ENCODE measurements around the gene KLHL7.

KLHL7 gene

GRCh38 chr7:23105644-23106056 is at the start of gene KLHL7:
KLHL7 (plus strand) TSS chr7:23105785; CDS start chr7:23106027, 242 bp downstream.
- peak; percentile 92 to 94 for DNase-seq (ENCODE audit: low read depth in 2 of 2)

GRCh38 chr7:23058408-23059096 is 47.0 kb upstream of the KLHL7 start:
- no peak for DNase-seq (ENCODE audit: low read depth in 2 of 2)

GRCh38 chr7:23061327-23061726 is 44.3 kb upstream of the KLHL7 start:
- no peak for DNase-seq (ENCODE audit: low read depth in 2 of 2)

- no peak for DNase-seq (ENCODE audit: low read depth in 2 of 2)
Observed at GRCh38 chr7:23062452-23062851, 43.1 kb upstream of the KLHL7 start.

- no peak for DNase-seq (ENCODE audit: low read depth in 2 of 2)
Observed at GRCh38 chr7:23065974-23066373, 39.6 kb upstream of the KLHL7 start.

GRCh38 chr7:23067271-23067670 is 38.3 kb upstream of the KLHL7 start:
- no peak for DNase-seq (ENCODE audit: low read depth in 2 of 2)

- no peak for DNase-seq (ENCODE audit: low read depth in 2 of 2)
Observed at GRCh38 chr7:23072048-23072447, 33.5 kb upstream of the KLHL7 start.

GRCh38 chr7:23072922-23073321 is 32.7 kb upstream of the KLHL7 start:
- DNase-seq (ENCODE audit: low read depth in 2 of 2), result no peak

- DNase-seq (ENCODE audit: low read depth in 2 of 2), result no peak
Observed at GRCh38 chr7:23074443-23075261, 30.9 kb upstream of the KLHL7 start.

GRCh38 chr7:23075571-23075970 is 30.0 kb upstream of the KLHL7 start:
- DNase-seq (ENCODE audit: low read depth in 2 of 2), result no peak

- no peak for DNase-seq (ENCODE audit: low read depth in 2 of 2)
Observed at GRCh38 chr7:23076772-23077171, 28.8 kb upstream of the KLHL7 start.

GRCh38 chr7:23093111-23093510 is 12.5 kb upstream of the KLHL7 start:
- DNase-seq (ENCODE audit: low read depth in 2 of 2), result no peak

- no peak for DNase-seq (ENCODE audit: low read depth in 2 of 2)
Observed at GRCh38 chr7:23093546-23093945, 12.0 kb upstream of the KLHL7 start.

- DNase-seq (ENCODE audit: low read depth in 2 of 2), result no peak
Observed at GRCh38 chr7:23096518-23097290, 8.9 kb upstream of the KLHL7 start.

GRCh38 chr7:23098029-23098428 is 7.6 kb upstream of the KLHL7 start:
- DNase-seq (ENCODE audit: low read depth in 2 of 2), result no peak

- DNase-seq (ENCODE audit: low read depth in 2 of 2), result no peak
Observed at GRCh38 chr7:23098460-23098859, 7.1 kb upstream of the KLHL7 start.

GRCh38 chr7:23100697-23101096 is 4.9 kb upstream of the KLHL7 start:
- no peak for DNase-seq (ENCODE audit: low read depth in 2 of 2)

- DNase-seq (ENCODE audit: low read depth in 2 of 2), result no peak
Observed at GRCh38 chr7:23105086-23105643, 420 bp upstream of the KLHL7 start.

- peak; percentile 1 to 7 for DNase-seq (ENCODE audit: low read depth in 2 of 2)
Observed at GRCh38 chr7:23106057-23106822, 655 bp downstream of the KLHL7 start.

- no peak for DNase-seq (ENCODE audit: low read depth in 2 of 2)
Observed at GRCh38 chr7:23106823-23107663, 1.5 kb downstream of the KLHL7 start.
